GM18505 (cell line): Measurements from ENCODE around the gene EIF4A3.

Experiments used
- ATAC-seq: cut with Tn5 transposase; IDR thresholded peaks from one replicate; pipeline ENCODE4 v1.9.1; 2021; ENCODE audit not compliant: unreplicated experiment
- POLR2A ChIP-seq: IDR thresholded peaks from 4 replicates; pipeline ENCODE4 v1.6.1; 2011; ENCODE audit warnings: borderline replicate concordance; ENCODE audit not compliant: insufficient read depth, insufficient read length; ENCODE audit errors: extremely low read depth

Gene EIF4A3

GRCh38 chr17:80108036-80108971 lies 38.6 kb downstream of the EIF4A3 start:
- no peak for TF ChIP-seq POLR2A
- ATAC-seq = no peak

- no peak for ATAC-seq
- no peak for TF ChIP-seq POLR2A
Observed at GRCh38 chr17:80107231-80108021, 39.5 kb downstream of the EIF4A3 start.

- no peak for ATAC-seq
- no peak for TF ChIP-seq POLR2A
Observed at GRCh38 chr17:80106751-80107150, 40.2 kb downstream of the EIF4A3 start.

- ATAC-seq = no peak
- TF ChIP-seq POLR2A = no peak
Observed at GRCh38 chr17:80106176-80106575, 40.8 kb downstream of the EIF4A3 start.

- TF ChIP-seq POLR2A = no peak
- no peak for ATAC-seq
Observed at GRCh38 chr17:80105762-80106161, 41.2 kb downstream of the EIF4A3 start.

- TF ChIP-seq POLR2A = no peak
- no peak for ATAC-seq
Observed at GRCh38 chr17:80104956-80105375, 42.0 kb downstream of the EIF4A3 start.

GRCh38 chr17:80104321-80104955 lies 42.5 kb downstream of the EIF4A3 start:
- ATAC-seq = no peak
- no peak for TF ChIP-seq POLR2A

GRCh38 chr17:80103449-80104085 lies 43.4 kb downstream of the EIF4A3 start:
- no peak for TF ChIP-seq POLR2A

GRCh38 chr17:80102664-80103448 lies 44.1 kb downstream of the EIF4A3 start:
- no peak for ATAC-seq
- no peak for TF ChIP-seq POLR2A

More at GRCh38 chr17:80103449-80104085, 43.4 kb downstream of the EIF4A3 start:
- no peak for ATAC-seq

- no peak for TF ChIP-seq POLR2A
- ATAC-seq = no peak
Observed at GRCh38 chr17:80101946-80102663, 44.8 kb downstream of the EIF4A3 start.
